Posterior vena cava (tissue), 2 donors: ENCODE measurements around the gene CHD9. TPM values are rescaled to one million over a fixed set of nuclear protein-coding genes. Genes with fewer than 3 reads are reported as not detected.
"Not testable (repeated sequence)": the region's sequence is repeated elsewhere in the genome, so short reads cannot be mapped to it uniquely, and the experiment has no call there.

Experiments used
- DNase-seq: peaks from one replicate; pipeline ENCODE4 v3.0.0-alpha.2; 2020; ENCODE audit warnings: low spot score
- intact Hi-C, 2 donors: fragments of 100-400 bp; cut with DNase I; formaldehyde crosslinking; loops; one replicate each; pipeline versions ENCODE4 v1.14.1 to v1.14.2; 2022 to 2023
- total RNA-seq, 2 donors: library from RNA; stranded (reverse); fragmentation: NEBNext Ultra II Directional; extraction: Animal tissue kit (Norgen Biotek cat#: 25700); gene quantifications; one replicate each; pipeline ENCODE4 v1.2.1, GENCODE V29; 2021
- donor health status: DM: yes; HTN: yes; CAD: no.
- donor health status: DM: yes; HTN: yes; CAD: no.

CHD9 gene
- total RNA-seq, 2 donors from 2014 or later = 84.7 to 90.4 TPM

DNA sequence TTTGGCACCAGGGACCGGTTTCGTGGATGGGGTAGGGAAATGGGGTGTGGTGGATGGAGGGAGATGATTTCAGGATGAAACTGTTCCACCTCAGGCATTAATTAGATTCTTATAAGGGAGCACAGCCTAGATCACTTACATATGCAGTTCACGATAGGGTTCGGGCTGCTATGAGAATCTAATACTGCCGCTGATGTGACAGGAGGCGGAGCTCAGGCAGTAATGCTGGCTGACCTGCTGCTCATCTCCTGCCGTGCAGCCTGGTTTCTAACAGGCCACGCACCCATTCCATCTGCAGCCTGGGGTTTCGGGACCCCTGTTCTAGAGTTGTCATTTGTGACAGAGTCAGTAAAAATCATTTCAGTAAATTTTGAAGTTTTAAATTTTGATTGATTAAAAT lies 99.7 kb downstream of the CHD9 start:
- intact Hi-C loops = no loop called here
- DNase-seq = no peak

- no peak for DNase-seq
- intact Hi-C loops = no loop called here
These were observed 101.7 kb downstream of the CHD9 start for GRCh38 chr16:53156516-53156915.

DNA sequence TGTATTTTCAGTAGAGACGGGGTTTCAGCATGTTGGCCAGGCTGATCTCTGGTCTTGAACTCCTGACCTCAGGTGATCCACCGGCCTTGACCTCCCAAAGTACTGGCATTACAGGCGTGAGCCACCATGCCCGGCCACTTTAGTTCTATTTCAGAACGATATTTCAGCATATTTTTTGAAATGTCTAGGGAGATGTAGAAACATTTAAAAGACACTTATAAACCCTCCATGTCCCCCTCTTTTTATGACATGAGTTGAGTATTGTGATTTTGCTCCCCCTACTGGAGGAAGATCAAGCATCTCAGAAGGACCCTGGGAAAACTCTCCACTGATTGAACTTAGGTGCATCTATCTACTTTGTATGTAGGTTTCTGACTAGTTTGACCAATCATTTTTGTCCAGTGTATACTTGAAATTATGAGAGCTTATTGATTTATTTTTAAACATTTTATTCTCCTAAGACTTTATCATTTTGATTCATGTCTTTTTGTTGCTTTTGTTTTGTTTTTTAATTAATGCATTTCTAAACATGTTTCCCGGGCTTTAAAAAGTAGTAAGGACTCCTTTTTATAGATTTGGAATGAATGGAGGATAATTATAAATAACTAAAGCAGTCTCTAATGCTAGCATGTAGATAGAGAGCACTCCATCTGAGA lies 105.1 kb downstream of the CHD9 start:
- no peak for DNase-seq

DNA sequence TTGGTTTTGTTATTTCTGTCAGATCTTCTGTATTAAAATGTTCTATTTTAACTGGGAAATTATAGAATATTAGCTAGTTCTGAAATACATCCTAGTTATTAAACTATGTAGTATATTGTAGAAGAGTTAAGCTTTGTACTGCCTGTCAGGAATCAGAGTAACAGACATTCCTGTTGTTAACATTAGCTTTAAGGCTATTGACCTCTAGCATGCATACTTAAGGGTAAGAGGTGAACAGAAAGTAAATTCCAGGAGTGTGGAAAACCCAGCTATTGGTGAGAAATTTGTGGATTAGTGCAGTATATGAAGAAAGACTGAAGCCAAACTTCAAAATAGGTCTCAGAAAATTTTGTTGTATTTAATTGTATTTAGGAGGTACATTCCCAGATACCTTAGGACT lies 111.3 kb downstream of the CHD9 start:
- intact Hi-C loops = no loop called here
- DNase-seq = no peak

More for the DNA sequence above, 105.1 kb downstream of the CHD9 start:
- intact Hi-C loops = no loop called here

DNA sequence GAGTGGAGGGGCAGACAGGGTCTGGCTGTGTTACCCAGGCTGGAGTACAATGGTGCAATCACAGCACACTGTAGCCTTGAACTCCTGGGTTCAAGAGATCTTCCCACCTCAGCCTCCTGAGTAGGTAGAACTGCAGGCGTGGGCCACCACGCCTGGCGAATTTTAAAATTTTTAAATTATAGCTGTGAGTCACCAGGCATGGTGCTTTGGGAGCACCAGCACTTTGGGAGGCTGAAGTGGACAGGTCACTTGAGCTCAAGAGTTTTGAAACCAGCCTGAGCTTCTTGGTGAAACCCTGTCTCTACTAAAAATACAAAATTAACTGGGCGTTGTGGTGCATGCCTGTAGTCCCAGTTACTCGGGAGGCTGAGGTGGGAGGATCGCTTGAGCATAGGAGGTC lies 114.0 kb downstream of the CHD9 start:
- no peak for DNase-seq
- intact Hi-C loops = no loop called here

DNA sequence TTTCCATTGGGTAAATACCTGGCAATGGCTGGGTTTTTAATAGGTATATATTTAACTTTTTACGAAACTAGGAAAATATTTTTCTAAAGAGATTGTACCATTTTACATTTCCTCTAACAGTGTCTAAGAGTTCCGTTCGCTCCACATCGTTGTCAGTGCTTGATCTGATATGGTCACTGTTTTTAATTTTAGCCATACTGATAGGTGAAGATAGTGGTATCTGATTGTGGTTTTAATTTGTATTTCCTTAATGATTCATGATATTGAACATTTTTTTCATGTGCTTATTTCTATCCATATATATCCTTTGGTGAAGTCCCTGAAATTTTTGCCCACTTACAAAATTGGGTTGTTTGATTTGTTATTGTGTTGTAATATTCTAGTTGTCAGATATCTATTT lies 117.7 kb downstream of the CHD9 start:
- DNase-seq = no peak
- intact Hi-C loops = no loop called here

- DNase-seq = no peak
- intact Hi-C loops = no loop called here
These were observed 120.3 kb downstream of the CHD9 start for GRCh38 chr16:53175118-53175517.

- intact Hi-C loops = no loop called here
- no peak for DNase-seq
These were observed 121.6 kb downstream of the CHD9 start for GRCh38 chr16:53176434-53176833.

DNA sequence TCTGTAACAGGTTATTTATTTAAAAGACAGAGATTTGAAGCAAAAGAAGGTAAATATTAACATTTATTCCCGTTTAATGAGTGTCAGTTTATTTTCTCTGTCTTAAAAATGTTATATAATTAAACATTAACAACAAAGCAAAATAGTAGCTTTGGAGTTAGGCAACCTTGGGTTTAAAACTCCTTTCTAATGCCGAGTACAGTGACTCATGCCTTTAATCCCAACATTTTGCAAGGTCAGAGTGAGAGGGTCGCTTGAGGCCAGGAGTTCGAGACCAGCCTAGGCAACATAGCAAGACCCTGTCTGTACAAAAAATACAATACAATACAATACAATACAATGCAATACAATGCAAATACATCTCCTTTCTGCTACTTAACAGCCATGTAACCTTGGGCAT lies 128.7 kb downstream of the CHD9 start:
- DNase-seq = no peak
- intact Hi-C loops = no loop called here

GRCh38 chr16:53185741-53186140 lies 130.9 kb downstream of the CHD9 start:
- DNase-seq, intact Hi-C loops: not testable (repeated sequence)

- intact Hi-C loops = no loop called here
- no peak for DNase-seq
These were observed 133.0 kb downstream of the CHD9 start for GRCh38 chr16:53187775-53188174.

- no peak for DNase-seq
- intact Hi-C loops = no loop called here
These were observed 136.6 kb downstream of the CHD9 start for GRCh38 chr16:53191413-53191812.

GRCh38 chr16:53198933-53199332 lies 144.1 kb downstream of the CHD9 start:
- intact Hi-C loops = no loop called here
- DNase-seq = no peak

GRCh38 chr16:53201900-53202299 lies 147.1 kb downstream of the CHD9 start:
- intact Hi-C loops = loop anchor here in 1 of 2 donors (10.0 kb wide), 1 partner anchor 67 kb away; no protein-coding TSS in a partner anchor
- DNase-seq = no peak

DNA sequence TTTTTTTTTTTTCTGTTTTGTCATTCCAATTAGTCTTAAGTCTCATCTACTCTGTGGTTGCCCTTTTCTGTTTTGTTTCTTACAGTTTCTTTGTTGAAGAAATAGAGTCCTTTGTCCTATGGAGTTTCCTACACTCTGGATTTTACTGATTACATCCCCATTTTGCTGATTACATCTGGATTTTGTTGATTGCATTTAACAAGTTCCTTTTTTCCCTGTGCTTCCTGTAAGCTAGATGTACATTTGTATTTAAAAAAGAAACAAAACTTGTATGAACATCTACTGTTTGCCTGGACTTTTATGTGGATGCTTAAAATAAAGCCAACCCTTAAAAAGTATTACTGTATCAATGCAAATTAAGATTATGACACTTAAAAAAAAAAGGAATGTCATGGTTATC lies 147.6 kb downstream of the CHD9 start:
- no peak for DNase-seq
- intact Hi-C loops = loop anchor here in 1 of 2 donors (10.0 kb wide), 1 partner anchor 68 kb away; no protein-coding TSS in a partner anchor

GRCh38 chr16:53207810-53208752 lies 153.3 kb downstream of the CHD9 start:
- intact Hi-C loops = loop anchor here in 1 of 2 donors (10.0 kb wide), 1 partner anchor 73 kb away; no protein-coding TSS in a partner anchor
- DNase-seq = no peak

DNA sequence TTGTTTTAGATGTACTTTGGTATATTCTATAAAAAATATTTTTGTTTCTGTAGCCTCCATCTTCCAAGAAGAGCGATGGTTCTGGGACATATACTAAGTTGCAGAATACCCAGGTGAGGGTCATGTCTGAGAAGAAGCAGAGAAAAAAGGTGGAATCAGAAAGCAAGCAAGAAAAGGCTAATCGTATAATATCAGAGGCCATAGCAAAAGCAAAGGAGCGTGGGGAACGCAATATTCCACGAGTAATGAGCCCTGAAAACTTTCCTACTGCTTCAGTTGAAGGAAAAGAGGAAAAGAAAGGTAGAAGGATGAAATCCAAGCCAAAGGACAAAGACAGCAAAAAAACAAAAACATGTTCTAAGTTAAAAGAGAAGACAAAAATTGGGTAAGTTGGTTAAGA lies 154.6 kb downstream of the CHD9 start:
- intact Hi-C loops = loop anchor here in 1 of 2 donors (10.0 kb wide), 1 partner anchor 75 kb away; no protein-coding TSS in a partner anchor
- DNase-seq = no peak

DNA sequence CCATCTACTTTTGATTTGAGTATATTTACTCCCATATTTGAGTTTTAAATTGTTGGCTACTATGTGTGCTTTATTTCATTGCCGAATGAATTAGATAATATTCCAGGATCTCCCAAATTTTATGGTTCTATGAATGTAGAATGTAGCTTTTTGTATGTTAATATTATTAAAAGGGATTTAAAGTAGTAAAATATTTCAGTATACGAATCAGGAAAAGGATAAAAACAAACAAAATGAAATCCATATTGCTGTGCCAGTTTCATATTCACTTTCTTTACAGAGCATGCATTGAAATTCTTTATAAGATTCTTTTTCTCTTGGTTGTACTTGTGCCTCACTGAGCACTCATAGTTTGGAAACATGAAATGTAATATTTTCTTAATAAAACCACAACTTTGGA lies 155.1 kb downstream of the CHD9 start:
- intact Hi-C loops = loop anchor here in 1 of 2 donors (10.0 kb wide), 2 partner anchors 75 to 155 kb away; partner anchors contain the start of genes CHD9 and CHD9NB
- DNase-seq = no peak

DNA sequence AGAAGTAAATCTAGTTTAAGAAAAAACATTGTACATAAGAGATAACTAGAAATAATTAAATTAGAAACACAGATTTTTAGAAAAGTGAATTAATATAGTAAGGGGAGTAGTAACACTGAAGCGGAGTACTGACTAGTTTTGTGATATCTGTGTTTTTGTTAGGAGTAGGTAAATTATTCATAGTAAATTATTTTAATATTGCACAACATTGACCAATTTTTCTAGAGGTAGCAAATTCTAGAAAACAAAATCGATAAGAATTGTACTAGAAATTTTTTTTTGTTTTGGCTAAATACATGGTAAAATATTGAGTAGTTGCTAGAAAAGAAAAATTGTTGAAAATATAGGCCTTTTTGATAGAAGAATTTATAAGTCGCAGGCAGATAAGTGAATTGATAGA lies 156.5 kb downstream of the CHD9 start:
- intact Hi-C loops = loop anchor here in 1 of 2 donors (10.0 kb wide), 1 partner anchor 156 kb away; the partner anchor contains the start of genes CHD9 and CHD9NB
- no peak for DNase-seq

GRCh38 chr16:53212893-53213223 lies 158.1 kb downstream of the CHD9 start:
- no peak for DNase-seq
- intact Hi-C loops = loop anchor here in 1 of 2 donors (10.0 kb wide), 1 partner anchor 158 kb away; the partner anchor contains the start of genes CHD9 and CHD9NB
